Nucleus accumbens (tissue), 56 donors: ENCODE data around the gene HIVEP1.
"Not testable (repeated sequence)": the region's sequence is repeated elsewhere in the genome, so short reads cannot be mapped to it uniquely, and the experiment has no call there.

Source experiments
- DNase-seq, 56 donors: peaks; one replicate each; lab custom pipeline; 2025; lab: John Stamatoyannopoulos, UW

The HIVEP1 gene

GRCh38 chr6:12149944-12150510, 137.9 kb downstream of the HIVEP1 start:
- DNase-seq: peak in 4 of 56 donors; percentile 7 to 24 (median 18)

DNA sequence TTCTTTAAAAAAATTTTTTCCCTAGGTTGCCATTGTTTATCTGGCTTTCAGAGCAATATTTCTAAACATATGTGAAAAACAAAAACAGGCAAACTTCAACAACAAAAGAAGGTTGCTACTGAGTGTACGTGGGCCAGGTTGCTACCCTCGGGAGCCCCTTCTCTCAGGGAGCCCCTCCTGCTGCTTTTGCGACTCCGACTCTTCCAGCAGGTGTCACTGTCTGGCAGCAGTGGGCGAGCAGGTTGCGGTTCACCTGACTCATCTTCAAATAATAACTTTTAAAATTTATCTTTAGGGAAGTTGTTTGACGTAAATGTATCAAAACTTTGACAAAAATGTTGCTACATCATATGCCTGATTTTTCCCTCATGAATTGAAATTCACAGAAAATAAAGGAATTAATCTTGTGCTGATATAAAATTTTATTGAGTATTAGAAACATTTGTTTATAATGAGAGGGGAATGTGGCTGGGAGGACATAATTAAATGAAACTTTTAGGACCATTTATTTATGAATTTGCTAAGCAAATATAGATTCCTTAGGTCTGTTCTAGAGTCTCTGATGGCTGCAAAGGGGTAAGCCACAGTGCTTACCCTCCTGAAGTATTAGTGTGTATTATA, 138.8 kb downstream of the HIVEP1 start:
- peak in 29 of 56 donors; percentile 6 to 69 (median 32) for DNase-seq

GRCh38 chr6:12151433-12151820, 139.3 kb downstream of the HIVEP1 start:
- DNase-seq: no peak

DNA sequence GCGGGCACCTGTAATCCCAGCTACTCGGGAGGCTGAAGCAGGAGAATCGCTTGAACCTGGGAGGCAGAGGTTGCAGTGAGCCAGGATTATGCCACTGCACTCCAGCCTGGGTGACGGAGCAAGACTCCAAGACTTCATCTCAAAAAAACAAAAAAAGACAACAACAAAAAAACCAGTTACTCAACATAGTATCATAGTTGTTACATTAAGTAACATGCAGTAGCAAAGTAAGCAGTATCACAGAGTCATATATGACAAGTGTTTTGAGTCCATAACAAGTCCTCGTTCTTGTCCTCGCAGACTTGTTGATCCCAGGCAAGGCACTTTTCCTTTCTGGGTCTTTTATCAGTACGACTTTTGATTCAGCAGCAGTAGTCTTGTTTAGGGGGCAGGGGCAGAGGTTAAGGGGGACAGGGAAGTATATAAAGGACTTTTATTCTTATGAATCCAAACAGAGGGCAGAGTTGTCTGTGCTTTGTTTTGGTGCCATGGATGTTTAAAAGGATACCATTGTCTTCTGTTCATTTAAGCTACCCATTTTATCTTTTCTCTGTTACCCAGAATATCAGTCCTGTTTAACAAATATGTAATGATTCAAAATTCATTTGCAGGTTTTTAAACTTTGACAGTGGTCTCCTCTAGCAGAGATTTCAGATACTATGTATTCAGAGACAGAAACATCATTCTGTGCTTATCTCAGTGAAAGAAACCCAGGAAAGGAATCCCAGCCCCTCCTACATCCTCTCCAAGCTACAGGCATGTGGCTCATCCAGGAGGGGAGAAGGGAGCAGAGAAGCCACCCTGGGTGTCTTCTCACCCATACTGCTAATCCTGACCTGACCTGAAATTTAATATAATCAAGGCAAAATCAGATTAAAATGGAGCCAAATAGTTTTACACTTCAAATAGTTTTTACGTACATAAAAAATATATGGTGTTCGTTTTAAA, 140.2 kb downstream of the HIVEP1 start:
- DNase-seq: peak in 10 of 56 donors; percentile 6 to 50 (median 28)

- not testable (repeated sequence) for DNase-seq
Observed at GRCh38 chr6:12155769-12156168, 143.7 kb downstream of the HIVEP1 start.

DNA sequence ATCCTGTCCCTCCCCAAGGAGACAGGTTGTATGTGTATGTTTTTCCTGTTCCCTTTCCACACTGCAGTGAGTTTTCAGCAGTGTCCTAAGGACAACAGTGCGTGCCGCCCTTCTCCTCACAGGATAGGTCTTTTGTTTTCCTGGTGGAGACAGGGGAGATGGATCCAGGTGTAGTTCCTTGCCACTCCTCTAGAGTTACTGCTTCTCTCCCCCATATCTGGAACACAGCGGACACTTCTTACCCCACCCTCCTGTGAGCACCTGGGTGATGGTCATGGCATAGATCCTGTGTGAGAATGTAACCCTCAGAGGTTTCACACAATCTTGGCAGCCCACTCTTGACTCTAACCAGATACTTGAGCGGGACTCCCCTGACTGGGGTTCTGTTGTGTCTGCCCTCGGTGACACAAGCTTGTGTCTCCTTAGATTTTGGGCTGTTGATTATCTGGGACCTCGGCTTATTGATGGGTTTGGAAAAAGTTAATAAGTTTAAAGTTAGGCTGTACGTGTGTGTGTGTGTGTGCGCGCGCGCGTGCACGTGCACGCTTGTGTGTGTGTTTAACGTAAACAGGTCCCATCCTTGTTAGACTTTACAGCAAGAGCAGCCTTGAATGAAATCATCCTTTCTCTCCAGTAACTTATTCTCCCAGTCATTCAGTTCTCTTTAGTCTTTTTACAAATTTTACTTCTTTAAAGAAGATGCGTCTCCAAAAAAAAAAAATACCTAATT, 146.7 kb downstream of the HIVEP1 start:
- DNase-seq: no peak

GRCh38 chr6:12160326-12160725, 148.2 kb downstream of the HIVEP1 start:
- peak in 1 of 56 donors; percentile 56 for DNase-seq

DNA sequence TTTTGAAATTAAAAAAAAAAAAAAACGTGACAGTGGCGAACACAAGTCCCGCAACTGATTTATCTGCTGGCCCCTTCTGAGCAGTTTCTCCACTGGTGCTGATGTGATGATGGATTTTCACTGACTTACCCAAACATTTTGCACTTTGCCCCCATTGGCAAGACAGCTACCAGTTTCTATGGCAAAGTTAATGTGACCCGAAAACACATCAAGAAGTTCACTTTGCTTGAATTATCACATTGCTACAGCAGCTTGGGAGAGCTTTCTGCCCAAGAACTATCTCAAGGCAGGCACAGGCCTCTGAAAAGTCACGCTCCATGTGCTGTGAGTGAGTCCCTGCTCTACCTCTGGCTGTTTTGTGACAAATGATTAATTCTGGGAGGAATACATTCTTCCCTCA, 150.1 kb downstream of the HIVEP1 start:
- DNase-seq: no peak

- no peak for DNase-seq
Observed at GRCh38 chr6:12163149-12163548, 151.0 kb downstream of the HIVEP1 start.

DNA sequence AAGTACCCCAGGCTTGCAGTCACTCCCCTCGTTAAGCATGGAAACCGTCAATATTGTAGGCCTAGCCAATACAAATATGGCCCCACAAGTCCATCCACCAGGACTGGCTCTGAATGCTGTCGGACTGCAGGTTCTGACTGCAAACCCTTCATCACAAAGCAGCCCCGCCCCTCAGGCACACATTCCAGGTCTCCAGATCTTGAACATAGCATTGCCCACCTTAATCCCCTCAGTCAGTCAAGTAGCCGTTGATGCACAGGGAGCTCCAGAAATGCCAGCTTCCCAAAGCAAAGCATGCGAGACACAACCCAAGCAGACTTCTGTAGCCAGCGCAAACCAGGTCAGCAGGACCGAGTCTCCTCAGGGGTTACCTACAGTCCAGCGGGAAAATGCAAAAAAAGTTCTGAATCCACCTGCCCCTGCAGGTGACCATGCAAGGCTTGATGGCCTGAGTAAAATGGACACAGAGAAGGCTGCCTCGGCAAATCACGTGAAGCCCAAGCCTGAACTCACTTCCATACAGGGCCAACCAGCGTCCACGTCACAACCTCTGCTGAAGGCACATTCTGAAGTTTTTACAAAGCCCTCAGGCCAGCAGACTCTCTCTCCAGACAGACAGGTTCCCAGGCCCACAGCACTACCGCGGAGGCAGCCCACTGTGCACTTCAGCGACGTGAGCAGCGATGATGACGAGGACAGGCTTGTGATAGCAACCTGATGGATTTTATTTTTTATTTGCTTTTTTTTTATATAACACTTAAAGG, 151.8 kb downstream of the HIVEP1 start:
- DNase-seq: no peak

DNA sequence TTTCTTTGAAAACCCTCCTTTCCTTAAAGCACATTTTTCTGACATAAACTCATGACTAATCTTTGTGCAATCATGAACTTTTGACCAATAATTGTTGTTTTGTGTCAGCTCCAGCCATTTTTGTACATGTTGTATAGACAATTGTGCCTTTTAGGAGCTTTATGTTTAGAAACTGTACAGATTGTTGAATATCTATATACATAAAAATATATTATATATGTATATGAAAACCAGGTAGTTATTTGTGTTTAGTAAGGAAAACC, 152.3 kb downstream of the HIVEP1 start:
- DNase-seq: no peak

- DNase-seq: no peak
Observed at GRCh38 chr6:12165297-12165696, 153.2 kb downstream of the HIVEP1 start.

- no peak for DNase-seq
Observed at GRCh38 chr6:12165722-12166280, 153.7 kb downstream of the HIVEP1 start.

DNA sequence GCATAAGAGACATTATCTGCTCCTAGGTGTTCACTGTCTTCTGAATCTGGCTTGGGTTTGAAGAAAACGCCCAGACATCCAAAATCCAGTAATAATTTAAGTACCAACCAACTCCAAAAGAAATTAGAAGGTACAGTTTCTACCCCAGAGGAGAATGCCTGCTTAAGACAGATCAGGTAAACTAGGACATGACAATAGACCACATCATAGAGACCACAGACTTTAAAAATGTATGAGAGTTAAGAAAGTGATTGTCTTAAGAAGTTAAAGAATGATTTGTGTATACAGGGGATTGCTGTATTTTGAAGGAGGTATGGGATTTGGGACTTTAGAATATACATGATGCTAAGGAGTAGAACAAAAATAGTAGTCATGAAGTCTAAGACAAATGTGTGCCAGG, 157.3 kb downstream of the HIVEP1 start:
- DNase-seq: no peak

GRCh38 chr6:12170351-12171092, 158.4 kb downstream of the HIVEP1 start:
- no peak for DNase-seq

DNA sequence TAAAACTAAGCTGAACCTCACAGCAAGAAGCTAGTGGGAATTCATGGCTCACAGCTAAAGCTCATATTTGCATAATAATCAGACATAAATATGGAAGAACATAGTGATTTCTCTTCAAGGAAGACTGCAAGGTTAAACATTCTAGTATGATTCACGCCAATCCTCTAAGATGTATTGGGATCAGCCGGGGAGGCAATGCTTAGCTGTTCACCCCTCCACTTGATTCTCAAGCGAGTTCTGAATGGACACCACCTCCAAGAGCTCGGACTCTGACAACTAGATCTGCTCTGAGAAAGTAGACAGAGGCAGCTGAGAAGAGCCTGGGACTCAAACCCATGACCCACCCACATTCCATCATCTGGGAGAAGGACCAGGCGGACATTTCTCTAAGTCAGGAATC, 159.6 kb downstream of the HIVEP1 start:
- DNase-seq: no peak

GRCh38 chr6:12172572-12172971, 160.5 kb downstream of the HIVEP1 start:
- DNase-seq: no peak

GRCh38 chr6:12173181-12173580, 161.1 kb downstream of the HIVEP1 start:
- no peak for DNase-seq

DNA sequence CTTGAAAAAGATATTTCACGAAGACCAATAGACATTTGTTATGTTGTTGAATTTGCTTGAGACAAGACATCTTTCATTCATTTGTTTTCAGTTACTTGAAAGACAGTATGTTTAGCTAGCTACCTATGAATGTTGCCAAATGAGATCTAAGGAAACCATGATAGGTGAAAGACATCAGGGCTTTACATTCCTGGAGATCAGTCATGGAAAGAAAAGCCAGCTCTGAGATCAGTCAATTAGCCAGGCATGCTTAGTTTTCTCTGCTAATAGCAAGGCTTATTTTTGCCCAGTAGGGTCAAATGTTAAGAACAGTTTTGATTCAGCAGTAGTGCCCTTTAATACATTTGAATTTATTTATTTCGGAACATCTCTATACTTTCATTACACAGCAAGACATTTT, 161.5 kb downstream of the HIVEP1 start:
- no peak for DNase-seq
